Measurements from ENCODE around the gene CYB561D1. TPM values are rescaled to one million over a fixed set of nuclear protein-coding genes. Genes with fewer than 3 reads are reported as not detected.
A peak's percentile ranks its signal among the peaks of the same experiment; 100 is the strongest.

The CYB561D1 gene
- total and polyA plus RNA-seq, 9 of the 15 experiments (the other 6 are each of a cell fraction or from before 2014, with no cell fraction given), result 0.71 to 7.2 (median 3.5) TPM

GRCh38 chr1:109483672-109484518, 10.0 kb upstream of the CYB561D1 start, which contains the start of gene ATXN7L2 (continued):
- TF ChIP-seq ZNF407 (IDR thresholded peaks at IDR 0.05; ENCODE audit: low read depth), result peak; percentile 56
- no peak for TF ChIP-seq ZNF695 (CRISPR knock-in tag; IDR thresholded peaks at IDR 0.05)
- no peak for TF ChIP-seq IFI16 (CRISPR knock-in tag; IDR thresholded peaks at IDR 0.05)
- no peak for TF ChIP-seq SRSF1 (IDR thresholded peaks at IDR 0.05; ENCODE audit: low read depth, low read length)
- TF ChIP-seq ZBED1 (IDR thresholded peaks at IDR 0.05), result peak; percentile 83
- TF ChIP-seq ATF7 (IDR thresholded peaks at IDR 0.05), result peak; percentile 71; the same call in 1 of the 2 replicates
- peak; percentile 97 for TF ChIP-seq NKRF (IDR thresholded peaks at IDR 0.05; ENCODE audit: borderline replicate concordance)
- no peak for TF ChIP-seq ZNF512 (tag; IDR thresholded peaks at IDR 0.05)
- peak; percentile 61; the same call in 1 of the 2 replicates for TF ChIP-seq SMARCE1 (IDR thresholded peaks at IDR 0.05)
- TF ChIP-seq BCOR (IDR thresholded peaks at IDR 0.05), result peak; percentile 90
- peak; percentile 32 for TF ChIP-seq ETS2 (tag; IDR thresholded peaks at IDR 0.05; ENCODE audit: borderline replicate concordance, poor library complexity, severe bottlenecking)
- TF ChIP-seq MXD1 (CRISPR knock-in tag; IDR thresholded peaks at IDR 0.05; ENCODE audit: borderline replicate concordance, poor library complexity, severe bottlenecking), result no peak
- TF ChIP-seq PML (IDR thresholded peaks at IDR 0.05; ENCODE audit: low read length), result no peak; the same call in 1 of the 2 replicates
- peak; percentile 69; the same call in 1 of the 2 replicates for TF ChIP-seq SMARCA5 (IDR thresholded peaks at IDR 0.05)
- peak; percentile 80 for TF ChIP-seq ERF (CRISPR knock-in tag; IDR thresholded peaks at IDR 0.05)
- TF ChIP-seq HNRNPH1 (optimal IDR thresholded peaks at IDR 0.05; ENCODE audit: low read depth, low read length), result no peak

Measured in K562 (cell line).